GM12878 (cell line): Measurements from ENCODE around the gene TPI1. TPM values are rescaled to one million over a fixed set of nuclear protein-coding genes. Genes with fewer than 3 reads are reported as not detected.

Source experiments
- BACH1 ChIP-seq: fragments of 450-650 bp; IDR thresholded peaks from 2 replicates; pipeline ENCODE4 v1.6.1; 2017; ENCODE audit warnings: mild to moderate bottlenecking, borderline replicate concordance
- CEBPB ChIP-seq, 2 experiments: fragments of 150-350 bp in 1 of 2; IDR thresholded peaks; 2 replicates each; pipeline ENCODE4 v1.6.1; 2012 to 2014; ENCODE audit warnings: low read depth in 2 of 2, low read length in 2 of 2, borderline replicate concordance in 1 of 2, inconsistent platforms in 1 of 2
- ELK1 ChIP-seq: IDR thresholded peaks from 2 replicates; pipeline ENCODE4 v1.6.1; 2012; ENCODE audit warnings: low read depth, low read length, improper control_type of control experiment
- FOXK2 ChIP-seq: fragments of 450-650 bp; IDR thresholded peaks from 2 replicates; pipeline ENCODE4 v1.6.1; 2017; ENCODE audit warnings: mild to moderate bottlenecking, moderate library complexity
- GABPA ChIP-seq: IDR thresholded peaks from 2 replicates; pipeline ENCODE4 v1.6.1; 2014; ENCODE audit warnings: antibody characterized with exemption, low read depth, mild to moderate bottlenecking, inconsistent platforms
- IKZF1 ChIP-seq: fragments of 450-650 bp; conservative IDR thresholded peaks from 2 replicates; pipeline ENCODE4 v1.6.1; 2017; ENCODE audit warnings: antibody characterized with exemption, mild to moderate bottlenecking
- JUND ChIP-seq: IDR thresholded peaks from 2 replicates; pipeline ENCODE4 v1.6.1; 2012; ENCODE audit warnings: low read depth, mild to moderate bottlenecking, low read length, improper control_type of control experiment, moderate library complexity
- KAT2A ChIP-seq: conservative IDR thresholded peaks from 2 replicates; pipeline ENCODE4 v1.6.1; 2011; ENCODE audit warnings: low read depth, low read length; ENCODE audit not compliant: control insufficient read depth
- MEF2A ChIP-seq: IDR thresholded peaks from 2 replicates; pipeline ENCODE4 v1.6.1; 2011; ENCODE audit warnings: low read depth, mild to moderate bottlenecking, low read length, moderate library complexity; ENCODE audit not compliant: insufficient read depth
- NFYA ChIP-seq: IDR thresholded peaks from 2 replicates; pipeline ENCODE4 v1.6.1; 2011; ENCODE audit warnings: low read depth, mild to moderate bottlenecking, low read length, improper control_type of control experiment, borderline replicate concordance
- NFYB ChIP-seq: IDR thresholded peaks from 2 replicates; pipeline ENCODE4 v1.6.1; 2011; ENCODE audit warnings: low read depth, mild to moderate bottlenecking, low read length, improper control_type of control experiment, moderate library complexity; ENCODE audit not compliant: insufficient read depth
- PAX5 ChIP-seq: IDR thresholded peaks from 2 replicates; pipeline ENCODE4 v1.6.1; 2011; ENCODE audit warnings: low read depth, low read length, borderline replicate concordance
- PKNOX1 ChIP-seq: fragments of 450-650 bp; IDR thresholded peaks from 2 replicates; pipeline ENCODE4 v1.6.1; 2016; ENCODE audit warnings: mild to moderate bottlenecking
- POLR2AphosphoS5 ChIP-seq: IDR thresholded peaks from 2 replicates; pipeline ENCODE4 v1.6.1; 2011; ENCODE audit warnings: mild to moderate bottlenecking, low read length, inconsistent platforms
- SREBF1 ChIP-seq: IDR thresholded peaks from 2 replicates; pipeline ENCODE4 v1.6.1; 2012; ENCODE audit warnings: mild to moderate bottlenecking, low read length
- TAF1 ChIP-seq: IDR thresholded peaks from 2 replicates; pipeline ENCODE4 v1.6.1; 2011; ENCODE audit warnings: mild to moderate bottlenecking, low read depth, low read length, borderline replicate concordance
- TCF12 ChIP-seq: IDR thresholded peaks from 2 replicates; pipeline ENCODE4 v1.6.1; 2011; ENCODE audit warnings: low read depth, mild to moderate bottlenecking, low read length
- polyA plus RNA-seq, 11 experiments: library from polyadenylated mRNA; depleted of rRNA in 4 of 11; unstranded in 6 of 11; stranded (reverse) in 5 of 11; fragments of >200 nt; fragmentation: Nextera tagmentation in 4 of 11; fragmentation: Illumina TruSeq in 1 of 11; extraction: Ambion mirVana in 4 of 11; extraction: Trizol in 1 of 11; gene quantifications; 1 replicate in 1 of 11; 2 replicates in 10 of 11; pipeline versions ENCODE4 v1.2.1 to v1.2.3, GENCODE V29; 2011 to 2016; ENCODE audit warnings: inconsistent platforms in 2 of 11, missing spikeins in 2 of 11, low read depth in 1 of 11
- total RNA-seq, 4 experiments: library from RNA; depleted of rRNA in 3 of 4; stranded (reverse); fragments of >200 nt in 3 of 4; fragmentation: Illumina TruSeq in 1 of 4; extraction: Trizol in 1 of 4; gene quantifications; 2 replicates each; pipeline versions ENCODE4 v1.2.1 to v1.2.3, GENCODE V29; 2013 to 2021
- TF ChIP-seq, protein P1 (sequence below): fragments of 450-650 bp; IDR thresholded peaks from 2 replicates; pipeline ENCODE4 v1.6.1; 2017; ENCODE audit warnings: mild to moderate bottlenecking
- TF ChIP-seq, protein P2 (sequence below): IDR thresholded peaks from 2 replicates; pipeline ENCODE4 v1.6.1; 2012; ENCODE audit warnings: low read depth, low read length, improper control_type of control experiment
- TF ChIP-seq, protein P3 (sequence below): fragments of 450-650 bp; IDR thresholded peaks from 2 replicates; pipeline ENCODE4 v1.6.1; 2017; ENCODE audit warnings: mild to moderate bottlenecking, low read depth, inconsistent platforms; ENCODE audit not compliant: poor library complexity, severe bottlenecking

Gene TPI1
- total and polyA plus RNA-seq, 10 of the 15 experiments (the other 5 are each of a cell fraction or from before 2014, with no cell fraction given) = 916 to 7,349 (median 1,677) TPM

DNA sequence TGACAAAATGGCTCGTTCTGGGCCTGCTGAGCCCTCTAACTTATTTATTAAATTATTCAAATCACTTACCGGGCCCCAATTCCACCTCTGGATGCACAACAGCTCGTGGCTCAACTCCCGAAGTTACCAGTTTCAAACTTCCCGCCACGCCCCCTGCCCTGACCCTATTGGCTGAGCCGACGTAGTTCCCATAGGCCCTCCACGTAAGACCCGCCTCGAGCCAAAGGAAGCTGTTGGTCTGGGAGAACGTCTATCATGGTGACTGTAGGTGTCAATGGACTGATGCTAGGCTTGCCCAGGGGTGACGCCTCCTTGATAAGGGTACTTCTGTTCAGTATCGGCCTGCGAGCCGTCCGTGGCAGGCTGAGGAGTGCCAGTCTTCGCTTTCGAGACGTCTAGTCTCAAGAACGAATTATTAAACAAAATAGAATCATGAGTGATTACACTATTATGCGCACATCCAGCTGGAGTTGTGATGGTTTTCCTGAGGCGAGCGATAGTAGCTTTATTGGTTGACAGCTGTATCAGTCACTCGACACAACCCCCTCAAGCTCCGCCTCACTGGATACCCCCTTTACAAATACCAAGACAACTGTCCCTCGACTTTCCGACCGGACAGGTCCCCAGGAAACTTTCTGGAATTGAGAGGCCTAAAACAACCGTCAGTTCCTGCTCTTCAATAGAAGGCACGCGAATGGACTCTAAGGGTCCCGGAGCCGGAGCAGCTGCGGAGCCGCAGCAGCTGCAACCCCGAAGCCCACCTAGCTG, 16.0 kb upstream of the TPI1 start, which contains the start of gene CDCA3 (continued):
- no peak for TF ChIP-seq MEF2A
- TF ChIP-seq JUND = no peak
- no peak for TF ChIP-seq CEBPB (IDR thresholded peaks at IDR 0.05; ENCODE audit: borderline replicate concordance in 1 of 2, low read depth in 2 of 2, low read length in 2 of 2)
- no peak for TF ChIP-seq FOXK2
- TF ChIP-seq POLR2AphosphoS5 = peak; percentile 94
- no peak; the same call in 1 of the 2 replicates for TF ChIP-seq ELK1
- peak; percentile 99 for TF ChIP-seq NFYB
- TF ChIP-seq PKNOX1 = peak; percentile 99
- TF ChIP-seq, protein P1, sequence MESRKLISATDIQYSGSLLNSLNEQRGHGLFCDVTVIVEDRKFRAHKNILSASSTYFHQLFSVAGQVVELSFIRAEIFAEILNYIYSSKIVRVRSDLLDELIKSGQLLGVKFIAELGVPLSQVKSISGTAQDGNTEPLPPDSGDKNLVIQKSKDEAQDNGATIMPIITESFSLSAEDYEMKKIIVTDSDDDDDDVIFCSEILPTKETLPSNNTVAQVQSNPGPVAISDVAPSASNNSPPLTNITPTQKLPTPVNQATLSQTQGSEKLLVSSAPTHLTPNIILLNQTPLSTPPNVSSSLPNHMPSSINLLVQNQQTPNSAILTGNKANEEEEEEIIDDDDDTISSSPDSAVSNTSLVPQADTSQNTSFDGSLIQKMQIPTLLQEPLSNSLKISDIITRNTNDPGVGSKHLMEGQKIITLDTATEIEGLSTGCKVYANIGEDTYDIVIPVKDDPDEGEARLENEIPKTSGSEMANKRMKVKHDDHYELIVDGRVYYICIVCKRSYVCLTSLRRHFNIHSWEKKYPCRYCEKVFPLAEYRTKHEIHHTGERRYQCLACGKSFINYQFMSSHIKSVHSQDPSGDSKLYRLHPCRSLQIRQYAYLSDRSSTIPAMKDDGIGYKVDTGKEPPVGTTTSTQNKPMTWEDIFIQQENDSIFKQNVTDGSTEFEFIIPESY = no peak
- no peak for TF ChIP-seq SREBF1
- TF ChIP-seq TAF1 = peak; percentile 38; the same call in 1 of the 2 replicates
- TF ChIP-seq NFYA = peak; percentile 92
- TF ChIP-seq GABPA = no peak
- TF ChIP-seq, protein P2, sequence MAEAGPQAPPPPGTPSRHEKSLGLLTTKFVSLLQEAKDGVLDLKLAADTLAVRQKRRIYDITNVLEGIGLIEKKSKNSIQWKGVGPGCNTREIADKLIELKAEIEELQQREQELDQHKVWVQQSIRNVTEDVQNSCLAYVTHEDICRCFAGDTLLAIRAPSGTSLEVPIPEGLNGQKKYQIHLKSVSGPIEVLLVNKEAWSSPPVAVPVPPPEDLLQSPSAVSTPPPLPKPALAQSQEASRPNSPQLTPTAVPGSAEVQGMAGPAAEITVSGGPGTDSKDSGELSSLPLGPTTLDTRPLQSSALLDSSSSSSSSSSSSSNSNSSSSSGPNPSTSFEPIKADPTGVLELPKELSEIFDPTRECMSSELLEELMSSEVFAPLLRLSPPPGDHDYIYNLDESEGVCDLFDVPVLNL = peak; percentile 100
- no peak for TF ChIP-seq IKZF1
- no peak for TF ChIP-seq KAT2A
- peak; percentile 67; the same call in 1 of the 2 replicates for TF ChIP-seq TCF12
- TF ChIP-seq, protein P3, sequence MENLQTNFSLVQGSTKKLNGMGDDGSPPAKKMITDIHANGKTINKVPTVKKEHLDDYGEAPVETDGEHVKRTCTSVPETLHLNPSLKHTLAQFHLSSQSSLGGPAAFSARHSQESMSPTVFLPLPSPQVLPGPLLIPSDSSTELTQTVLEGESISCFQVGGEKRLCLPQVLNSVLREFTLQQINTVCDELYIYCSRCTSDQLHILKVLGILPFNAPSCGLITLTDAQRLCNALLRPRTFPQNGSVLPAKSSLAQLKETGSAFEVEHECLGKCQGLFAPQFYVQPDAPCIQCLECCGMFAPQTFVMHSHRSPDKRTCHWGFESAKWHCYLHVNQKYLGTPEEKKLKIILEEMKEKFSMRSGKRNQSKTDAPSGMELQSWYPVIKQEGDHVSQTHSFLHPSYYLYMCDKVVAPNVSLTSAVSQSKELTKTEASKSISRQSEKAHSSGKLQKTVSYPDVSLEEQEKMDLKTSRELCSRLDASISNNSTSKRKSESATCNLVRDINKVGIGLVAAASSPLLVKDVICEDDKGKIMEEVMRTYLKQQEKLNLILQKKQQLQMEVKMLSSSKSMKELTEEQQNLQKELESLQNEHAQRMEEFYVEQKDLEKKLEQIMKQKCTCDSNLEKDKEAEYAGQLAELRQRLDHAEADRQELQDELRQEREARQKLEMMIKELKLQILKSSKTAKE = peak; percentile 63
- TF ChIP-seq BACH1 = no peak
- TF ChIP-seq PAX5 = peak; percentile 6; the same call in 1 of the 2 replicates
